CD4-positive, alpha-beta T cell treated with Interleukin-17A for 1 hour (primary cell): ENCODE data around the gene C5orf15.
A peak's percentile ranks its signal among the peaks of the same experiment; 100 is the strongest.

Experiments used
- DNase-seq: peaks from one replicate; pipeline ENCODE4 v3.0.0-alpha.2; 2020

The C5orf15 gene

GRCh38 chr5:133935667-133935940 lies 32.8 kb downstream of the C5orf15 start:
- DNase-seq = no peak

GRCh38 chr5:133934822-133935666 lies 33.4 kb downstream of the C5orf15 start:
- no peak for DNase-seq

- DNase-seq = no peak
Observed at GRCh38 chr5:133934311-133934710, 34.1 kb downstream of the C5orf15 start.

- no peak for DNase-seq
Observed at GRCh38 chr5:133933670-133934295, 34.6 kb downstream of the C5orf15 start.

- no peak for DNase-seq
Observed at GRCh38 chr5:133933169-133933509, 35.3 kb downstream of the C5orf15 start.

GRCh38 chr5:133932441-133933168 lies 35.8 kb downstream of the C5orf15 start:
- peak; percentile 12 for DNase-seq

- no peak for DNase-seq
Observed at GRCh38 chr5:133931546-133931945, 36.9 kb downstream of the C5orf15 start.

GRCh38 chr5:133930813-133931090 lies 37.7 kb downstream of the C5orf15 start:
- DNase-seq = no peak

- DNase-seq = peak; percentile 63
Observed at GRCh38 chr5:133930061-133930812, 38.2 kb downstream of the C5orf15 start.

GRCh38 chr5:133928587-133929393 lies 39.6 kb downstream of the C5orf15 start:
- no peak for DNase-seq

- DNase-seq = no peak
Observed at GRCh38 chr5:133927300-133928180, 40.9 kb downstream of the C5orf15 start.

- no peak for DNase-seq
Observed at GRCh38 chr5:133926489-133927299, 41.7 kb downstream of the C5orf15 start.

GRCh38 chr5:133925866-133926488 lies 42.4 kb downstream of the C5orf15 start:
- no peak for DNase-seq

GRCh38 chr5:133925269-133925668 lies 43.2 kb downstream of the C5orf15 start:
- no peak for DNase-seq

GRCh38 chr5:133924221-133924920 lies 44.1 kb downstream of the C5orf15 start:
- no peak for DNase-seq

GRCh38 chr5:133921979-133922378 lies 46.4 kb downstream of the C5orf15 start:
- DNase-seq = no peak

GRCh38 chr5:133921069-133921468 lies 47.4 kb downstream of the C5orf15 start:
- no peak for DNase-seq

- DNase-seq = no peak
Observed at GRCh38 chr5:133919148-133920136, 49.0 kb downstream of the C5orf15 start.
